ENCODE measurements around the gene ZBTB45.
A peak's percentile ranks its signal among the peaks of the same experiment; 100 is the strongest.

Gene ZBTB45

DNA sequence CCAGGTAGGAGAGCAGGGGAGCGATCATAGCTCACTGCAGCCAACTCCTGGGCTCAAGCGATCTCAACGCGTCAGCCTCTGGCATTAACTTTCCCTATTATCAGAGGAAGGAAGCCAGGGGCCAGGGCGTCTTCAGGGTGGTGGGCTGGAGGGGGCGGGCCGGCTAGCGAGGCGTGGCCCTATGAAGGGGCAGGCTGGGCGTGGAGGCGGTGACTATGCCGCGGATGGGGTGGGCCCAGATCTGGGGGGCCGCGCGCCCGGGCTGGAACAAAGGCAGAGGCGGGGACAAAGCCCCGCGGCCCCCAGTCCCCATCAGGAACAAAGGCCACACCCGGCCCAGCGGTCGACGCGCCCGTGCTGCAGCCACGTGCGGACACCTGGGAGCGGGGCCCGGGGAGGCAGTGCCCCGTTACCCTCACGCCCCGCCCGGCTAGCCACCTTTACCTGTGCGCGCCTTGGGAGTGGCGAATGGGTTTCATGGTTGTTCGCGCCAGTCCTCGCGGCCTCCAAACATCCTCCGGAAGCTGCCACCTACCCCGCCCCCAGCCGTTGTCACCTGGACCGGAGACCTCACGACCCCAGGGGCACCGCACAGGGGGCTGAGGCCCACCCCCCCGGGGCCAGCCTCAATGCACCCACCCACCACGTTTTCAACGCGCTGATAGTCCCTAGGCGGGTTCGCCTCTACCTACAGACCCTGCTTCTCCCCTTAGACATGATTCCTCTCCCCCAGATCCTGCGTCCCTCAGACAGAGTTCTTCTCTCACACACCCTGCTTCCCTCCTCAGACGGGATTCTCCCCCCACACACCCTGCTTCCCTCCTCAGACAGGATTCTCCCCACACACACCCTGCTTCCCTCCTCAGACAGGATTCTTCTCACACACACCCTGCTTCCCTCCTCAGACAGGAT lies 18.9 kb upstream of the ZBTB45 start:
- peak; percentile 50 for DNase-seq

DNA sequence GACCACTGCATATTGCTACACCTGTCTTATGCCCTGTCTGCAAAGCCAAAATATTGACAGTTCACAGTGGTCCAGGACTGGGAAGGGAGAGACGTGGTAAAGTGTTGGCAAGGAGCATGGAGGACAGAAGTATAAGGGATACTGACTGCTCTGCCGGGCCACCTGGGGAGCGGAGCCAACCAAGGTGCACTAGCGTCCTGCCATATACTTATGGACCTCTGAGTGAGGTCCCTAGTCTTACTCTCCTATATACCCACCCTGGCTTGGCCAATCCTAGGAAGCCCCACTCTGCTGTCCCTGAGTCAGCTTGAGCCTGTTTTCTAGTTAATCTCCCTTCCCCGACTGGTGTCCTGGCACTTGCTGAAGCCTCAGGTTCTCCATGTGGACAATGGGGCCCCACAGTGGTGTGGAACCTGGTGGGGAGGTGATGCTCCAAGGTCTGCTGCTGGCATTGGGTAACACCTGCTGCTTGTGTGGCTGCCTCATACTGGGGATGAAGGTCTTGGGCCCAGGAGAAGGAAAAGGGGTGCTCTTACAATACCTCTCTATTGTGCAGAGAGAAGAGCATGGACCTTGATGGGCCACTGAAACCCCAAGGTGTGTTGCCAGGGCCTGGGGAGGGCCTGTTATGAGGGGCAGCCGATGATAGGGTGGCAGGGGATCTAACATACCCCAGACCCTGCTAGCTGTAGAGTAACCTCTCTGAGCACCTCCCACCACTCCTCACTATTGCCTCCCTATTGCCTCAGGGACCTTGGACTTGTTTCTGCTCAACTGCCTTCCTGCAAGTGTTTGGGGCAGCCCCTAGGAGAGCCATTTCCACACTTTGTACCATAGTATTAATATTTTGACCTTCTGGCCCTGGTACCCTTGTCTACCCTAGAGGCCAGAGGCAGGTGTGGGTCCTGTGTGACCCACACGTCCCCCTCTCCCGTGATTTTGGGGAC lies 17.5 kb upstream of the ZBTB45 start:
- no peak for DNase-seq

DNA sequence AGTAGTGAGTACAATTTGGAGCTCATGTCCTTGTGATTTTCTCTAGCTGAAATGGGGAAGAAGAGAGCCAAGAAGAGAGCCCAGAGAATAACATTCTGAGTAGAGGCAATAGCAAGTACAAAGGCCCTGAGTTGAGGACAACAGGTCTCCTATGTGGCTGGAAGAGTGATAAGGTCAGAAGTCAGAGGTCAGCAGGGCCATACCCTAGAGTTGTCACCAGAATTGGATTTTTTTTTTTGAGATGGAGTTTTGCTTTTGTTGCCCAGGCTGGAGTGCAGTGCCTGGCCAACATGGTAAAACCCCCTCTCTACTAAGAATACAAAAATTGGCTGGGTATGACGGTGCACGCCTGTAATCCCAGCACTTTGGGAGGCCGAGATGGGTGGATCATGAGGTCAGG lies 16.2 kb upstream of the ZBTB45 start:
- DNase-seq = no peak

DNA sequence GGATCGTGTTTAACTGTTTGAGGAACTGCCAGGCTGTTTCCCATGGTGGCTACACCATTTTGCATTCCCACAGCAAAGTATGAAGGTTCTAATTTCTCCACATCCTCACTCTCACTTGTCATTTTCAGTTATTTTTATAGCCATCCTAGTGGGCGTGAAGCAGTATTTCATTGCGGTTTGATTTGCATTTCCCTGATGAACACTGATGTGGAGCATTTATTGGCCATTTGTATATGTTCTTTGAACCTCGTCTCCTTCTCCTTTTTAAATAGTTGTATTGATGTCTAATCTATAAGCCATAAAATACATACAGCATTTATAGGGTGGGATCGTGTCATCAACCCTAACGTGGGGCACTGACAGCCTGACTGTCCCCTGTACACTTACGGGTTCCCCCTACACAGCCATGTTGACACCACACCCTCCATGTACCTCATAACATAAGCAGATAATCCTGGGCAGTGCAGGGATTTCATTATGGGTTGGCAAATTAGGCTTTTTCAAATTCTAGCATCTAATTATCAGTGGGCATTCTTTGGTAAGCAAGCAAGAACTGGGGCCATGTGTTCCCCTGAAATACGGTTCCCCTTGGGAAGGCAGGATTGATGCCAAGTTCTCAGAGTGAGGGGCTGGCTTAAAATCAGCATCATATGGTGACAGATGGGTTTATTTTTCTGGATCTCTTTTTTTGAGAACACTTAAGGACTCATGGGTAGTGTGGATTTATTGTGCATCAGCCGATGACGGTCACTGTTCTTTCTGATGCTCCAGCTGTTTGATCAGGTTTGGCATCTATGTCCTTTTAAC lies 11.6 kb upstream of the ZBTB45 start:
- no peak for DNase-seq

DNA sequence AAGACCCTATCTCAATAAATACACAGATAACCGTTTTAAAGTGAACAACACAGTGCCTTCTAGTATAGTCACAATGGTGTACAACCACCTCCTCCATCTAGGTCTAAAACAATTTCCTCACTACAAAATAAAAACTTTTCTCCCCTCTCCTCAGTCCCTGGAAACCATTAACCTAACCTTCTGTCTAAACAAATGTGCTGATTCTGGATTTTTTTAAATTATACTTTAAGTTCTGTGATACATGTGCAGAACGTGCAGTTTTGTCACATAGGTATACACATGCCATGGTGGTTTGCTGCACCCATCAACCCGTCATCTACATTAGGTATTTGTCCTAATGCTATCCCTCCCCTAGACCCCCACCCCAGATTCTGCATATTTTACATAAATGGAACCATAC lies 9.8 kb upstream of the ZBTB45 start:
- no peak for DNase-seq

DNA sequence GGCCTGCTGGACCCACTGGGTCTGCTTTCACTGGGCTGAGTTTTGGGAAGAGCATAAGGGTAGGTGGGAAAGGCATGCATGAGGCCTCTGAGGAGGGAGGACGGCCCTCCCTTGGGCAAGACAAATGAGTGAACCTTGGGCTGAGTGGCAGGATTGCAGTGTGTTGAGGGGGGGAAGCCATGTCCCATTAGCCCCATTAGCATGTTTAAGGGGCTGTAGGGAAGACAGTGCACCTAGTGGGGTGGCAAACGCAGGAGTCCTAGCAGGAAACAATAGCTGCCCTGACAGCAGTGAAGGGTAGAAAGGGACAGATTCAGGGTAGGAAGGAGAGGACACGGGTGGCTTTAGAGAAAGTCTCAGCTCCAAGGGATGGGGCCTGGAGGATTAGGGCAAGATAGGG lies 3.1 kb upstream of the ZBTB45 start:
- DNase-seq = no peak

DNA sequence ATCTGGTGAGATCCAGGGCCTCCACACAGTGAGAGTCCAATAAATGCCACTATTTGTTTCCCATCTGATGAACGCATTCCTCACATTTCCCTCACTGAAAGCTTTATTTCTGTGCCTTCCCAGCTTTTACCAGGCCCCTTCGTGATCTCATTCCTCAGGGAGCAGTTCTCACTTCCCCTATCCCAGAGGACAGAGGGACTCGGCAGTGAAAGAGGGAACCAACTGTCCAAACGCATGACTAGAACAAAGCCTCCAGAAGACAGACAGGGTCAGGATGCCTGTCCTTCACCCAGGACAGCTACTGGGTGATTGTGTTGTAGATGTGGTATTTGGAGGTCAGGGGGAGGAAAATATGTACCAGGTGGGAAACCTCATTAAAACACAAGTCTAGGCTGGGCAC lies 2.0 kb upstream of the ZBTB45 start:
- DNase-seq = no peak

DNA sequence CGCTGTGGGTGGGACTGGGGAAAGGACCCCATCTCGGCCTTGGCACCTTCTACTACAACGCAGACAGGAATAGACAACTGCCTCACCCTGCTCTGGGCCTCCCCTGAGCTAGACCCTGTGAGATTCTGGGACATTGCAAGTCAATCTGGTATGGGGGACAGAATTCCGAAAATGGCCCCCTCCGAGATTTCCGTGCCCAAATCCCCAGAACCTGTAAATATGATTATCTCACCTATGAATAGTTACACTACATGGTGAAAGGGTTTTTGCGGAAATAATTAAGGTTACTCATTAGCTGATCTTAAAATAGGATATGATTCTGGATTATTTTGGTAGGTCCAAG lies 618 bp upstream of the ZBTB45 start:
- no peak for DNase-seq

DNA sequence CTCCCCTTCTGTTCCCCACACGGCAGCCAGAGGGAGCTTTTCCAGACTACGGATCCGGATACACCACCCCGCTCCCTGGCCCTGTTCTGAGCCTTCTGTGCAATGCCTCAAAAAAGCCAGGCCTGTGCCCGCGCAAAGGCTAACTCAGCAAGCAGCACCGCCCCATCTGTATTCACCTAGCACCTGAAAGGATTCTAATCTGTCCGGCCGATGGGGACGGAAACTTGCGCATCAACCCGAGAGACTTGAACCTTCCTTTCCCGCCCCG lies 589 bp downstream of the ZBTB45 start:
- peak; percentile 53 for DNase-seq

DNA sequence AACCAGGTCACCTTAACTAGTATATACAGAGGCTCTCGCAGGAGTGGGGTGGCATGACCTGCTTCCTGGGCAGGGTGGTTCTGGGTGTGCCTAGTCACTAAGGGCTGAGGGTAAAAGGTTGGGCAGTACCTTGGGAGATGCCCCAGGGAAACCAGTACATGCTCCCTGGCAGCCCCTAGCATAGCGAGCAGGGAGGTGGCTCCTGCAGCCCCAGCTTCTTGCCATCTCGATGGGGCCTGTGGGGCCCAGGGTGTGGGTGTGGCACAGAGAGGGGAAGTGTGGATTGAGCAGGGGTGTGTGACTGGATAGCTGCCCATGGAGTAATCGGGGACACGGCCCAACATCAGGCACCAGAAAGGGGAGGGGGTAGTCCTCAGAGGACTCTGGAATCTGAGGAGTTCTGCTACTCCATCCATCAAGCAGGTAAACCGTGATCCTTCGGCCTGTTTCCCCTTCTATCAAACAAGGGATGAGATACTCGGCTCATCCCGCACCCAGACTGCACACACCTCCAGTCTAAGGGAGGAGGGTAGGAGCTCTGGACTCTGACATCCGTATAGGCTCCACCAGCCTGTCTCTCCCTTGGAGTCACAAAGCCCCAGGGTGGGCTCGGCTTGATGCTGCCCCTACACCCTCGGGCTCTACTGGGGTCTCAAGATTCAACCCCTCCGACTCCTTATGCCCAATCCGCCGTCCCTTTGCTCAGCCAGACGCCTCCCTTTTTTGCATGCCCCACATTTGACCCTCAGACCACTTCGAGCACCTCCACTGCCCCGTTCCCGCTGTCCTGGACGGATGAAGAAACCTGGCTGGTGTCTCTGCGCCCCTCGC lies 1.1 kb downstream of the ZBTB45 start:
- DNase-seq = no peak

DNA sequence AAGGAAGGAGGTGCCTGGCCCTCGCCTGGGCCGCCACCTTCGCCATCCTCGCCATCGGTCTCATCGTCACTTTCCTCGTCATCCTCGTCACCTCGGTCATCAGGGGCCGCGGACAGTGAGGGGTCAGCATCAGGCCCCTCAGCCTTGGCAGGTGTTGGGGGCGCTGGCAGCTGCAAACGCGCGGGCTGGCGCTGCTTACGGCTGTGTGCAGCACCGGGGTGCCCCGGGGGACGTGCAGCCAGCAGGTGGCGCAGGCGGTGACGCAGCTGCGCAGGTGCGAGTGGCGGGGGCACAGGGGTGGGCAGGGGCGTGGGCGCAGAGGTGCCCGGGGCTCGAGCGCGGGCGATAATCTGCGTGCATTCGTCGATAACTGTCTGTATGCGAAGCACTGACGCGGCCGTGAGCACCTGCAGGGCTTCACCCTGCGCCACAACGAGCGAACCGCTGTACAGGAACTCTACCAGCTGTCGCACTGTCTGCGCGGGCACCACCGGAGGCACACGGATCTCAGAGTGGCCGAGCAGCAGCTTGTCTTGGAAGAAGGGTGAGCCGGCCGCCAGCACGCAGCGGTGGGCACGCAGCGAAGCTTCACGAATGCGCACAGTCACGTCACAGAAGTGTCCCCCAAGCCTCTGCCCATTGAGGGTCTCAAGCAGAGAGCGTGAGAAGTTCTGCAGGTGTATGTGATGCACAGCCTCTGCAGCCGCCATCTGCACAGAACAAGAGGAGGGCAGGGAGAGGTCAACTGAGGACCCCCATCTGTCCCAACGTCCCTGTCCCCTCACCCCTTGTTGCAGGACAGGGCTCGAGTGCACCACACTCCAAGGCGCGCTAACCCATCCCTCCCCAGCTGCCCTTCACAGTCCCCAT lies 2.4 kb downstream of the ZBTB45 start:
- DNase-seq = no peak

DNA sequence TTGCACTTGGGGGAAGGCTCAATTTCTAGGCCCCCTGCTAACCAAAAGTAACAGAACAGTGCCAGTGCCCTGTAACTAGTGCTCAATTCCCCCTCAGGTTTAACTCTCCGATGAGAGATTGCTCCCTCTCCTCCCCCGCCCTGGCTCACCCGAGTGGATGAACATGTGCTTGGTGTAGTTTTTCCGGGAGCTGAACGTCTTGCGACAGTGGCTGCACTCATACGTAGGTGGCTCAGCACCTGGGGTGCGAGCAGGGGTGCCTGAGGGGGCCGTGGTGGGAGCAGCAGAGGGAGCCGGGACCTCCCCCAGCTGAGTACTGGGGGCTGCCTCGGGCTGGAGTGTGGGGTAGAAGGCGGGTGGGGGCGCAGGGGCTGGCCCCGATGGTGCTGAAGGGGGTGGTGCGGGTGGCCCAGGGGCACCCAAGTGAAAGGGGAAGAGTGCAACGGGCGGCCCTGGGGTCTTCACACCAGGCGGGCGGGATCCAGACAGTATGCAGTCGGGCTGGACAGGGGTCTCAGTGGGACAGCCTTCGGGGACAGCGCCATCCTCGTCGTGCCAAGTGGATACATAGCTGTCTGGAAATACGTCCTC lies 3.3 kb downstream of the ZBTB45 start:
- DNase-seq = no peak

DNA sequence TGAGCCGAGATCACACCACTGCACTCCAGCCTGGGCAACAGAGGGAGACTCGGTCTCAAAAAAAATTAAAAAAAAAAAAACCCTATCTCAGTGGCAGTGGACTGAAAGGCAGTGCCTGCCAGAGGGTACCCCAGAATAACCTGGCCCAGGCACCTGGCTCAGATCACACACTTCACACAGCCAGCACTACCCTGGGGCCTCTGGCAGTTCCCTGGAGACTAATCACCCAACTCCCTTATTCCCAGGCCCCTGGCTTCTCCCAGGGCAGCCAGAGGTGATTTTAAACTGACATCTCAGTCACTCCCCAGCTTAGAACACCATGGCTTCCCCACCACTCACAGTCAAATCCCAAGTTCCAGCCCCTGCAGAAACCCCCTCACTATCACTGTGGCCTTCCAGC lies 4.4 kb downstream of the ZBTB45 start:
- no peak for DNase-seq

DNA sequence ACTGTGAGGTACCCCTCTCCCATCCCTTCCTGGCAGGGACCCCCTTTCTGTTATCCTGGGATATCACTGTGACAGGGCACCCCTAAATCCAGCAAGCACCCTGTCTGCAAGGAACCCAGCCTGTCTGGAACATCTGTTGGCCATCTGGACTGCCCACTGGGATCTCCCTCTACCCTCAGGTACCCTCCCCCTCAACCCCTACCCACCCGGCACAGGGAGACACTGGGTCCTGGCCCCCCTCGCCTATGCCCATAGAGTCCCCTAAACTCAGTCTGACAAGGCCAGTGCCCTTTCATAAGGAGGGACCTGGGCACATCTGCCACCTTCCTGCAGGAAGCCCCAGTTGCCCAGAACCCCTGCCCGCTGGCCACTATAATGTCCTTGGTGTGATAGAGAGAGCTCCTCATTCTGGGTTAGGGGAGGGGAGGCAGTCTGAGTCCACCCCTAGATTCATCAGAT lies 5.0 kb downstream of the ZBTB45 start:
- no peak for DNase-seq

DNA sequence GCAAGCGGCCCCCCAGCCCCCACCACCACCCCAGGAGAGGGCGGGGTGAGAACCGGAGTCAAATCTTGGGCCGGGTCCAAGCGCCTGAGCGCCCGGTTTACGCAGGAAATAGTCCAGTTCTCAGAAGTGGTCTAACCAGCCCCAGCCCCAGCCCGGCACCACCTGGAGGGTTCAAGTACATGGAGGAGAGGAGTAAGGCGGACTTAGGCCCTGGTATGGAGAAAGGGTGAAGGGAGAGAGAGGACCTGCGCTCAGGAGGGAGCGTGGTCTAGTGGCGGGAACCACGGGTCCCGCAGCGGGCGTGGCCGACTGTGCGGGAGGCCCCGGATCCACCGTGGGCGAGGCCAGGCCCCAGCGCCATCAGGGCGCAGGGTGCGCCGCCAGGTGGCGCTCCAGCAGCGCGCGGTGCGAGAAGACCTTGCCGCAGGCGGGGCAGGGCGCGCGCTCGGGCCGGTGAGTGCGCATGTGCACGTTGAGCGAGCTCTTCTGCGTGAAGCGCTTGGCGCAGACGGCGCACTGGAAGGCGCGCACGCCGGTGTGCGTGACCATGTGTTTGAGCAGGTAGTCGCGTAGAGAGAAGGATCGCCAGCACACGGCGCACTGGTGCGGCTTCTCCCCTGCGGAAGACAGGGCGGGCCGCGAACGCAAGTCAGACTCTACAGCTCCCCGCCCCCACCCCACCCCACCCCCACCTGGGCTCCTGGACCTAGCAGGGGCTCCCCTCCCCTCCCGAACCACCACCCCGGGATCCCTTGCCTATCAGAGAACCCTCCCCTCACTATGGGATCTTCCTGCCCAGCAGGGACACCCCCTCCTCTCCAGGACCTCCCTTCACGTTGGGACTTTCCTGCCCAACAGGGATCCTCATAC lies 5.7 kb downstream of the ZBTB45 start:
- DNase-seq = peak; percentile 93

DNA sequence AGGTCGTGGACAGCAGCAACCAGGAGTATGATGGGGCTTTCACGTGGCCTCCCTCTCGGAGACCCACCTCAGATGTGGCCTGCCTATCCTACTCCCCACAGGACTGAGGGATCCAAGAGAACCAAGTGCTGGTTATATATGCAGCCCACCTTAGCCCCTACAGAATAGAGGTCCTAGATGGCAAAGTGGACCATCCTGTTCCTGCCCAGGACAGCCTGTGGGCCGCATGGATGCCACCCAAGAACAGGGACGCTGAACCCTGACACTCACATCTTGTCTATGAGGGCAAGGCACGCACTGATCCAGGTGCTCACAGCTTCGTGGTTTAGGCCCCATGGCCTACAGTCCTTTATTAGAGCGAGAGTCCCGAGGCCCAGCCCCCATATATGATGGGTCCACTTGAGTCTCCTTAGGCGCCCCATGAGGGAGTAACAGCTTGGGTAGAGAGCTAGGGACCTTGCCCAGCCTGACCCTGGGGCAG lies 6.4 kb downstream of the ZBTB45 start:
- no peak for DNase-seq

DNA sequence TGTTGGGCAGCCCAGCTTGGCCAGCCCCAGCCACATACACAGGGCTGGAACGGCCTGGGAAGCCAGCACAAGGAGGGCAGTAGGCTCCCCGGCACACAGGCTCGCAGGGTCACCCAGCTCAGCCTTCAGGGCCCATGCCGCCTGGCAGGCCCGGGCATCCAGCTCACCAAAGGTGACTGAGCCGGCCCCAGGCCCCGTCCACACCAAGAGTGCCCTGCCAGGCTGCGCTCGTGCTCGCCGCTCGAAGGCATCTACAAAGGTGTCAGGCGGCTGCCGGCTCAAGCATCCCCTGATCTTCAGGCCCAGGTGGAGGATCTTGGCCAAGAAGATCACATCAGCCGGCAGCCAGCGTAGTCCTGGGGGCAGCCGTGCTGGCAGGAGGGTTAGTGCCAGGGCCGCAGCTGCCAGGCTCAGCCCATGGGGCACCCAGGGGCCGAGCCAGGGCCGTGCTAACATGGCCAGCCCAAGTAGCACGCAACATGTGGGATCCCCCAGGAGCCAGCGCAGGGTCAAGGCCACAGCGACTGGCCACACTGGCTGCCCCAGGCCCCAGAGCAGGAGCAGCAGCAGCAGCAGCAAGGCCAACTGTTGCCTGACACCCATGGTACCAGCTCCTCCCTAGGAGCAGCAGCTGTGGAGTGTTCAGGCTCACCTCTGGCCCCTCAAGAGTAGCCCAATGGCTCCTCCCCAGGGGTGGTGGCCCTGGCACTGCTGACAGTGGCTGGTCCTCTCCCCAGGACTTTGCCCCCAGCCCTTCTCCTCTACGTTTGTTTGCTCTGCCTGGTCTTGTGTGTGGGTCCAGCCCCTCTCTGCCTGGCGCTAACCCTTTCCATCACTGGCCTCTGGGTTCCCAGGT lies 8.0 kb downstream of the ZBTB45 start, which contains the start of gene SLC27A5:
TSS of gene SLC27A5 (minus strand) at position 640 of the 856 bp plus-strand sequence. CDS start at position 603, 37 bp downstream.
- no peak for DNase-seq

DNA sequence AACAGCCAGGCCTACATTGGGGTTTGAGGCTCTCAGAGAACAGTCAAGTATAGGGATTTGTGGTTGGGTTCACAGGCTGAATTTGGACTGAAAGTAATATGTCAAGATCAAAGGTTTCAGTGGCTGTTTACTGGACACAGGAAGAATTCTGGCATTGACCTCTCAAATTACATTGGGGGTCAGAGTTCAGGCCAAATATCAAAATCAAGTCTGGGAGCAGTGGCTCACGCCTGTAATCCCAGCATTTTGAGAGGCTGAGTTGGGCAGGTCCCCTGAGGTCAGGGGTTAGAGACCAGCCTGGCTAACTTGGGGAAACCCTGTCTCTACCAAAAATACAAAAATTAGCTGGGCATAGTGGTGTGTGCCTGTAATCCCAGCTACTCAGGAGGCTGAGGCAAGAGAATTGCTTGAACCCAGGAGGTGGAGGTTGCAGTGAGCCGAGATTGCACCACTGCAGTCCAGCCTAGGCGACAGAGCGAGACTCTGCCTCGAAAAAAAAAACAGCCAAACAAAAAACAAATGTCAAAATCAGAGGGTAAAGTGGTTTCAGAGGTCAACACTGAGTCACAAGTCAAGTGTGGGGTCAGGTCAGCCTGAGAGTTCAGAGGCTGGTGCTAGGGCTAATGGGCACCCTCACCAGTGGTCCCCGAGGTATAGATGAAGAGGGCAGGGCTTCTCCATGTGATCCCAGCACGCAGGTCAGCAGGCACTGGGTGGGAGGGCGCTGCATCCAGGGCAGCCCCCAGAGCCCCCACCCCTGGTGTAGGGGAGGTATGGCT lies 9.3 kb downstream of the ZBTB45 start:
- DNase-seq = no peak
